NCI-H1694 (cell line): ENCODE measurements around the gene VPREB3.
"Not testable (repeated sequence)": the region's sequence is repeated elsewhere in the genome, so short reads cannot be mapped to it uniquely, and the experiment has no call there.

Experiments
- DNase-seq: peaks from one replicate; lab custom pipeline; 2025; lab: John Stamatoyannopoulos, UW

Gene VPREB3

GRCh38 chr22:23742505-23743264 lies 11.5 kb downstream of the VPREB3 start:
- DNase-seq, result no peak

- no peak for DNase-seq
These were observed 16.5 kb downstream of the VPREB3 start for GRCh38 chr22:23737696-23738095.

GRCh38 chr22:23728108-23728507 lies 26.1 kb downstream of the VPREB3 start:
- not testable (repeated sequence) for DNase-seq

- DNase-seq, result no peak
These were observed 31.5 kb downstream of the VPREB3 start for GRCh38 chr22:23722724-23723123.

GRCh38 chr22:23722160-23722559 lies 32.1 kb downstream of the VPREB3 start:
- no peak for DNase-seq

- DNase-seq, result no peak
These were observed 33.4 kb downstream of the VPREB3 start for GRCh38 chr22:23720855-23721254.

- DNase-seq, result no peak
These were observed 35.7 kb downstream of the VPREB3 start for GRCh38 chr22:23718371-23719165.

GRCh38 chr22:23716811-23717801 lies 37.1 kb downstream of the VPREB3 start:
- DNase-seq, result peak; percentile 64

- DNase-seq, result no peak
These were observed 38.3 kb downstream of the VPREB3 start for GRCh38 chr22:23715806-23716375.

- no peak for DNase-seq
These were observed 39.3 kb downstream of the VPREB3 start for GRCh38 chr22:23714596-23715578.

GRCh38 chr22:23713696-23714595 lies 40.3 kb downstream of the VPREB3 start:
- DNase-seq, result no peak

GRCh38 chr22:23712256-23712655 lies 42.0 kb downstream of the VPREB3 start:
- DNase-seq, result no peak

- DNase-seq, result no peak
These were observed 45.1 kb downstream of the VPREB3 start for GRCh38 chr22:23709107-23709506.

GRCh38 chr22:23708270-23708669 lies 46.0 kb downstream of the VPREB3 start:
- no peak for DNase-seq

GRCh38 chr22:23705358-23705757 lies 48.9 kb downstream of the VPREB3 start:
- no peak for DNase-seq

GRCh38 chr22:23704829-23705228 lies 49.4 kb downstream of the VPREB3 start:
- DNase-seq, result no peak

- no peak for DNase-seq
These were observed 50.2 kb downstream of the VPREB3 start for GRCh38 chr22:23704062-23704461.
